Thoracic aorta (tissue), 2 donors: ENCODE data around the gene FASN. TPM values are rescaled to one million over a fixed set of nuclear protein-coding genes. Genes with fewer than 3 reads are reported as not detected.

Experiments
- ATAC-seq: fragments of 150-250 bp; one replicate; pipeline ENCODE4 v1.8.0; 2017; ENCODE audit warnings: low read depth; ENCODE audit not compliant: insufficient number of reproducible peaks, low FRiP score
- DNase-seq: peaks from one replicate; pipeline ENCODE4 v3.0.0-alpha.2; 2020; ENCODE audit warnings: low spot score
- H3K27ac ChIP-seq, 2 donors: fragments of 200-600 bp; sonication (generic); 1 replicate in 1 of 2; 2 replicates in 1 of 2; pipeline ENCODE4 v1.5.1; 2016; ENCODE audit warnings: mild to moderate bottlenecking in 2 of 2, moderate library complexity in 2 of 2
- H3K27me3 ChIP-seq: fragments of 200-600 bp; sonication (generic); replicated peaks from 2 replicates; pipeline ENCODE4 v1.6.0; 2016; ENCODE audit warnings: mild to moderate bottlenecking; ENCODE audit not compliant: insufficient read depth
- H3K36me3 ChIP-seq: fragments of 200-600 bp; sonication (generic); one replicate; pipeline ENCODE4 v1.5.1; 2016
- H3K4me1 ChIP-seq, 2 donors: fragments of 200-600 bp; sonication (generic); 1 replicate in 1 of 2; 2 replicates in 1 of 2; pipeline versions ENCODE4 v1.5.1 to v1.6.0; 2016; ENCODE audit warnings: low read depth in 2 of 2, mild to moderate bottlenecking in 1 of 2; ENCODE audit not compliant: control insufficient read depth in 1 of 2
- H3K4me3 ChIP-seq: fragments of 200-600 bp; sonication (generic); 2 replicates; pipeline ENCODE4 v1.5.1; 2016; ENCODE audit warnings: mild to moderate bottlenecking
- H3K9me3 ChIP-seq: fragments of 200-600 bp; sonication (generic); 2 replicates; pipeline ENCODE4 v1.5.1; 2016
- CTCF ChIP-seq: fragments of 200-600 bp; sonication (generic); IDR thresholded peaks from one replicate; pipeline ENCODE4 v1.5.1; 2019; ENCODE audit warnings: antibody characterized with exemption
- total RNA-seq, 2 donors: library from RNA; depleted of rRNA; stranded (reverse); fragments of >200 nt; gene quantifications; one replicate each; pipeline versions ENCODE4 v1.1.0 to v1.2.3, GENCODE V29; 2016

FASN gene
- total RNA-seq, 2 donors from 2014 or later = 49.6 to 50.9 TPM

GRCh38 chr17:82096709-82097183 is 1.3 kb downstream of the FASN start:
- H3K27ac ChIP-seq = peak overlapping the region in 1 of 2 donors; percentile 86
- H3K9me3 ChIP-seq = no peaks in the 10 kb centered on the region
- peak overlapping the region; percentile 80 for H3K4me3 ChIP-seq
- H3K27me3 ChIP-seq = no peaks in the 10 kb centered on the region
- TF ChIP-seq CTCF = no peak
- H3K36me3 ChIP-seq = peaks cover 29% of the 10 kb centered on the region
- DNase-seq (no peak), ATAC-seq (no peak)
- peaks cover 19 to 29% of the 10 kb centered on the region in 2 donors for H3K4me1 ChIP-seq

- H3K4me1 ChIP-seq = peaks cover 19 to 29% of the 10 kb centered on the region in 2 donors
- no peak overlapping the region for H3K27ac ChIP-seq
- no peaks in the 10 kb centered on the region for H3K27me3 ChIP-seq
- no peak for TF ChIP-seq CTCF
- DNase-seq (no peak), ATAC-seq (no peak)
- peak overlapping the region; percentile 80 for H3K4me3 ChIP-seq
- H3K36me3 ChIP-seq = peaks cover 31% of the 10 kb centered on the region
- H3K9me3 ChIP-seq = no peaks in the 10 kb centered on the region
Observed at GRCh38 chr17:82095777-82096708, 2.0 kb downstream of the FASN start.

- Histone ChIP-seq H3K27ac (no peak overlapping the region), H3K9me3 (no peaks in the 10 kb centered on the region), H3K4me3 (no peak overlapping the region), H3K36me3 (peaks cover 40% of the 10 kb centered on the region), H3K4me1 (peaks cover 19 to 29% of the 10 kb centered on the region in 2 donors), H3K27me3 (no peaks in the 10 kb centered on the region)
- ATAC-seq = no peak
- TF ChIP-seq CTCF = no peak
- no peak for DNase-seq
Observed at GRCh38 chr17:82094931-82095776, 2.9 kb downstream of the FASN start.

GRCh38 chr17:82092995-82093751 is 4.9 kb downstream of the FASN start:
- Histone ChIP-seq H3K27me3 (no peaks in the 10 kb centered on the region), H3K27ac (no peak overlapping the region), H3K36me3 (peaks cover 58% of the 10 kb centered on the region), H3K4me1 (peaks cover 10 to 18% of the 10 kb centered on the region in 2 donors), H3K9me3 (no peaks in the 10 kb centered on the region), H3K4me3 (no peak overlapping the region)
- TF ChIP-seq CTCF = no peak
- no peak for DNase-seq
- no peak for ATAC-seq
